Measurements from ENCODE around the gene GNB3.

- no peak for TF ChIP-seq POLR2AphosphoS5 (IDR thresholded peaks at IDR 0.05)
- TF ChIP-seq CTCF (IDR thresholded peaks at IDR 0.05): no peak
These were observed 14.6 kb downstream of the GNB3 start for GRCh38 chr12:6855322-6855721.

Data from stomach (tissue), 4 donors.